ENCODE data around the gene NMRK1. TPM values are rescaled to one million over a fixed set of nuclear protein-coding genes. Genes with fewer than 3 reads are reported as not detected.

NMRK1 gene
- total and polyA plus RNA-seq, 3 donors from 2014 or later = 13.8 to 22.4 (median 21.3) TPM

GRCh38 chr9:75064307-75065025 lies 23.5 kb downstream of the NMRK1 start:
- Histone ChIP-seq H3K36me3 (ENCODE audit: low read depth, missing control alignments) (no peaks in the 10 kb centered on the region), H3K4me3 (no peak overlapping the region), H3K27ac (no peak overlapping the region), H3K27me3 (no peaks in the 10 kb centered on the region), H3K4me1 (no peaks in the 10 kb centered on the region), H3K9me3 (no peaks in the 10 kb centered on the region)
- DNase-seq = no peak
- intact Hi-C loops (cut with DNase I; ENCODE audit: low total_unique reads) = no loop called here
- TF ChIP-seq CTCF (IDR thresholded peaks at IDR 0.05) (no peak), POLR2A (IDR thresholded peaks at IDR 0.05) (no peak)
- 81 to 89% methylated on average over 2 of the region's 2 CpGs for WGBS, 2 donors

GRCh38 chr9:75063556-75064305 lies 24.2 kb downstream of the NMRK1 start:
- intact Hi-C loops (cut with DNase I; ENCODE audit: low total_unique reads) = no loop called here
- no peak for DNase-seq
- WGBS, 2 donors = 83 to 92% methylated on average over 1 of the region's 1 CpG
- Histone ChIP-seq H3K4me3 (no peak overlapping the region), H3K9me3 (no peaks in the 10 kb centered on the region), H3K27me3 (no peaks in the 10 kb centered on the region), H3K4me1 (no peaks in the 10 kb centered on the region), H3K36me3 (ENCODE audit: low read depth, missing control alignments) (no peaks in the 10 kb centered on the region), H3K27ac (no peak overlapping the region)
- no peak for TF ChIP-seq POLR2A (IDR thresholded peaks at IDR 0.05)
- no peak for TF ChIP-seq CTCF (IDR thresholded peaks at IDR 0.05)

GRCh38 chr9:75061169-75061568 lies 26.8 kb downstream of the NMRK1 start:
- Histone ChIP-seq H3K27me3 (no peaks in the 10 kb centered on the region), H3K4me3 (no peak overlapping the region), H3K9me3 (no peaks in the 10 kb centered on the region), H3K27ac (no peak overlapping the region), H3K4me1 (no peaks in the 10 kb centered on the region), H3K36me3 (ENCODE audit: low read depth, missing control alignments) (no peaks in the 10 kb centered on the region)
- intact Hi-C loops (cut with DNase I; ENCODE audit: low total_unique reads) = no loop called here
- DNase-seq = no peak
- WGBS, 2 donors = 66 to 74% methylated on average over 2 of the region's 2 CpGs
- TF ChIP-seq POLR2A (IDR thresholded peaks at IDR 0.05) = no peak
- TF ChIP-seq CTCF (IDR thresholded peaks at IDR 0.05) = no peak

- H3K27me3 ChIP-seq = no peaks in the 10 kb centered on the region
- no peak for DNase-seq
- WGBS, 2 donors = 82 to 87% methylated on average over 5 of the region's 5 CpGs
- H3K4me1 ChIP-seq = no peaks in the 10 kb centered on the region
- TF ChIP-seq CTCF (IDR thresholded peaks at IDR 0.05) = no peak
- TF ChIP-seq POLR2A (IDR thresholded peaks at IDR 0.05) = no peak
- H3K27ac ChIP-seq = no peak overlapping the region
- no peaks in the 10 kb centered on the region for H3K9me3 ChIP-seq
- H3K4me3 ChIP-seq = no peak overlapping the region
- H3K36me3 ChIP-seq (ENCODE audit: low read depth, missing control alignments) = no peaks in the 10 kb centered on the region
- intact Hi-C loops (cut with DNase I; ENCODE audit: low total_unique reads) = no loop called here
Observed at GRCh38 chr9:75054368-75055001, 33.5 kb downstream of the NMRK1 start.

All from testis (tissue), 3 donors.